HPDE6-E6E7 (cell line): ENCODE results near the gene AGAP9.
"Not testable (repeated sequence)": the region's sequence is repeated elsewhere in the genome, so short reads cannot be mapped to it uniquely, and the experiment has no call there.

ENCODE experiments used
- DNase-seq: peaks from one replicate; pipeline ENCODE4 v3.0.0; 2011; ENCODE audit warnings: missing footprints; ENCODE audit errors: extremely low spot score

The AGAP9 gene

GRCh38 chr10:47485943-47486342 is 37.5 kb downstream of the AGAP9 start:
- DNase-seq, result not testable (repeated sequence)

DNA sequence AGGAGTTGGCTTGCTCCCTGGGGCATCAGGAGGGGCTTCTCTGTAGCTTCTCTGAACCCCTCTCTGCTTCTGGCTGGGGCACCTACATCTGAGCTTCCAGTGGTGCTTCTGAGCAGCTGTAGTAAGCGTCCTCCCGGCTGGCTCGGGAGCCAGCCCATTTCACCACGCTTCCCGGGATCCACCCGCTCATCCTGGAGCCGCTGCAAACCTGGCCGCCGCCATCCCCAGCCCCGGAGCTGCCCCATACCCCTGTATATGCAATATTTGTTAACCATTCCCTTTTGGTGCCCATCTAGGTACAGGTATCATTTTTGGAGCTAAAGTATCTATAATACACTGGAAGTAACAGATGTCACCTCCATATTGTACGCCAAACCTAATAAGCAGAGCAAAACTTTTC is 38.7 kb downstream of the AGAP9 start:
- DNase-seq, result not testable (repeated sequence)

GRCh38 chr10:47483923-47484322 is 39.5 kb downstream of the AGAP9 start, which contains the start of gene ANXA8:
TSS of gene ANXA8 (minus strand) at chr10:47484115. CDS start at chr10:47483933, 182 bp downstream.
- DNase-seq, result not testable (repeated sequence)

DNA sequence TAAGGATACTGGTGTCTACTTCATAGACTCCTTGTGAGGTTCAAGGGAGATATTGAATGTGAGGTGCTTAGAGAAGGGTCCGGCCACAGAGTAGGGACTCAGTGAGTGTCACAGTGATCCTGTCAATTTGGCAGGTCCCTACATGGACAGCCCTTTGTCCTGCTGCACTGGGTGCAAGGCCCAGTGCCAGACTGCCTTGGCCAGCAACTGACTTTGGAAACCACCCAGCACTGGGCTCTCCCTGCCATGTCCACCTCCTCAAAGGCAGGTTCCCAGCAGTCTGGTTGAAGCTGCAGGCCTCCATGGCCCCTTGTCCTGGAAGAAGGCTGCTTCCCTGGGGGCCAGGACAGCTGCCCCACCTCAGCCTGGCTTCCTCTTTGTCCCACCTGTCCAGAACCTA is 41.1 kb downstream of the AGAP9 start:
- DNase-seq, result not testable (repeated sequence)

DNA sequence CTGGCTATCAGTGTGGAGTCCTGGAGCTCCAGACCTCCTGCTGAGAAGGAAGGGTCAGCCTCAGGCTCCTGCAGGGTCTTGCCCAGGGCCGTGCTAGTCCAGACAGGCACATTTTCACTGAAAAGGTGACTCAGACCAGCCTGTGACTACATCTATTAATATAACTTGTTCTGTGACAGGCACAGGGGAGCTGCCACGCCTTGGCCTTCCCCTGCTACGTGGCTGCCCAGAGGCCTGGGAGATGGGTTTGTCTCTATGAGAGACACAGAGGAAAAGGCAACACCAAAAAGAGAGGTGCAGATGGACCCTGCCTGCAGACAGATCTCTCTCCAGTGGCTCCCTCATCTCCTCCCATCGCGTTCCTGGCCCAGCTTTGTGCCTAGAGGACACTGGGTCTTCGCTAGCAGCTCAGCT is 41.7 kb downstream of the AGAP9 start:
- DNase-seq, result not testable (repeated sequence)

DNA sequence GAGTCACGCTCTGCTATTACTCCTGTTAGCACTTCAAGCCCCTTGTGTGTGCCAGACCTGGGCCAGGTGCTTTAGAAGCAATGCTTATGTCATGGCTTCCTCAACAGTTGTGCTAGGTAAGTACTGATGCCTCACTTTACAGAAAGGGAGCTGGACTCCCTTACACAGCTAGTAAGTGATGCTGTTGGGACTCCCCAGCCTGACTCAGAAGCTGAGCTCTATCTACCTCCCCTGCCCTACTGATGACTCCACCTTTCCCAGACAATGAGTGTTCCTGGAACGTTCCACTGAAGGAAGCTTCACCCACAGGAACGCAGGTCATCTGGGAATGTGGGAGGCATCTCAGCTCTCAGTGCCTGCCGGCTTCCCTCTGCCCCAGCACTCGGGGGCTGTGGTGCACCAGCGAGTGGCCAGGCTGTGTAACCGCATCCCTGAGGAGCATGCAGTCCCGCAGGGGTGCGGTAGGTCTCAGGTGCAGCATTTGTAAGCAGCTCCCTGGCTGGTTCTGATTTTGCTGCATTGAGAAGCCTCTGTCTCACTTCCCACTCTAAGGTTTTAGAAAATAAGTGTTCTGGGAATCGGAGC is 42.2 kb downstream of the AGAP9 start:
- DNase-seq, result not testable (repeated sequence)

DNA sequence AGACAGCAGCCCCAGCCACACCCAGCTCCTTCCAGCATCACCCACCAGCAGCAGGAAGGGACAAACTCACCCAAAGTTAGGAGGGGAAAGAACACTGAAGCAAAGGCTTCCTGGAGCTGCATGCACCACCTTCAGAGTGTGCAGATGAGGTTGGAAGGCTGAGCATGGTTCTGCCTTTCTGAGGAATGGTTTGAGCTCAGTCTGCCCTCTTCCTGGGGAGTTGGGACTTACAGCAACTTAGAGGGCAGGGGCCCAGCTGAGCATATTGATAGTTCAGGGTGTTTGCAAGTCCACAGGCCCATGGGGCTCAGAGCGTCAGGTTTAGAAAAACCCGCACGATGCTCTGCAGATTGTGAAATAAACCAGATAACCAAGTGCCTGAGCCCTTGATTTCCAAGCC is 43.3 kb downstream of the AGAP9 start:
- not testable (repeated sequence) for DNase-seq

- not testable (repeated sequence) for DNase-seq
Observed at GRCh38 chr10:47478114-47478513, 45.3 kb downstream of the AGAP9 start.

DNA sequence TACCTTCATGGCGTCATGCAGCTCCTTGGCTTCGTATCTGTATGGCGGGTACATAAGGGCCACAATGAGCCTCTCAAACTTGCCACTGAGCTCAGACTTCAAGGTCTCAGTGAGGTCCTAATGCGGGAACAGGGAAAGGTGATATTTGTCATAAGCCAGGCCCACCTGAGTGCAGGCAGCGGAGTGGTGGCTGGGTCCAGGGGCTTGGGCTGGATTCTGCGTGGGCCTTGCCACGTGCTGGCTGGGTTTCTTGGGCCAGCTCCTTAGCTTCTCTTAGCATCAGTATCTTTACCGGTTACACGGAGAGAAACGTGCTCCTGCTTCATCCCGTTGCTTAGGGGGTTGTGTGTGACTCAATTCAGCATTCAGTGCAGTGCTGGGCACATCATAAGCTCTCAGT is 46.4 kb downstream of the AGAP9 start:
- not testable (repeated sequence) for DNase-seq

GRCh38 chr10:47475101-47475500 is 48.3 kb downstream of the AGAP9 start:
- not testable (repeated sequence) for DNase-seq

DNA sequence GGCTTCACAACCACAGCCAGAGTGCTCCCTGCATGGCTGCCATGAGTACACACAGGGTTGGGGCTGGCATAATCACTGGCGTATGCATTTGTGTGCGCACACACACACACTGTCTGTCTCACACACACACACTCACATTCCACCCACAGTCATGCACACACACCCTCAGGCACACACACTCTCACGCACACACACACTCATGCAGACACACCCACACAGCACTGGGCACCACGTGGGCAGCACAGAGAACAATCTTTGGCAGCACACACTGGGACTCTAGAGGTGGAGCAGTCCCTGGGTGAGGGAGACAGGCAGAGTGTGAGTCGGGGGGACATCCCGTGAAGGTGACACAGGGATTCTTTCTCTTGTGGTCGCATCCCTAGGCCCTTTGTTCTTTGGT is 49.9 kb downstream of the AGAP9 start:
- not testable (repeated sequence) for DNase-seq

DNA sequence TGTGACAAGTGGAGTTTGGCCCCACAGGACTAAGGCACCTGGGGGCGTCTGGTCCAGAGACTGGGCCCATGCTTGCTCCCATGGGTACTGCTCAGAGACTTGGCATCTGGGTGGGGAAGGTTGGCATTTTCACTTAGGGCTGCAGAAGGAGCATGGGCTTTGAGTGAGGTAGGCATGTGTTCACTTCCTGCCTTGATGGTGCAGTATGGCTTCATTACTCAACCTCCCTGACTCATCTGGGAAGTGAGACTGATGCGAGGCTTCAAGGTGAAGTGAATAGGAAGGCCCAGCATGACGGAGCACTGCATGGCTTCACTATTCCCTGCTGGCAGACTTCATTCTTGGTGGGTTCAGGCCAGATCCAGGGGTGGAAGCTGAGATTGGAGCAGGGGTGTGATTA is 50.8 kb downstream of the AGAP9 start:
- not testable (repeated sequence) for DNase-seq

- not testable (repeated sequence) for DNase-seq
Observed at GRCh38 chr10:47472072-47472471, 51.4 kb downstream of the AGAP9 start.

GRCh38 chr10:47468731-47469528 is 54.5 kb downstream of the AGAP9 start:
- not testable (repeated sequence) for DNase-seq

DNA sequence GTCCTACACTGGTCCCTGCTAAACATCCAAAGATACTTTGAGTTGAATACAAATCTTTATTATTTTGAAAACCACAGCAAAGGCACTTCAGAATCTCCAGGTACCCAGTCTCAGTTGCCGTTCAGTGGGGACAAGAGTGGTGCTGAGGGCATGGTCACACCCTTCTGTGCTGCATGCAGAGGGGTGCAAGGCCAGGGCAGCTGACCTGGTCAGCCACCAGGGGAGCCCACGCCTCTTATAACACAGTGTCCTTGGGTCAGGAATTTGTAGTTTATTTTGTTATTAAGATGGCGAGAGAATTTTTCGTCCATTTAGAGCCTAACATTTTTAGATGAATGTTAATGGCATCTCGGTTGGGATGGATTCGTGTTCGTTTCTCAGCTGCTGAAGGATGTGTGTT is 55.5 kb downstream of the AGAP9 start:
- not testable (repeated sequence) for DNase-seq

GRCh38 chr10:47467458-47467857 is 56.0 kb downstream of the AGAP9 start:
- DNase-seq, result not testable (repeated sequence)

- not testable (repeated sequence) for DNase-seq
Observed at GRCh38 chr10:47465216-47465917, 58.1 kb downstream of the AGAP9 start.

DNA sequence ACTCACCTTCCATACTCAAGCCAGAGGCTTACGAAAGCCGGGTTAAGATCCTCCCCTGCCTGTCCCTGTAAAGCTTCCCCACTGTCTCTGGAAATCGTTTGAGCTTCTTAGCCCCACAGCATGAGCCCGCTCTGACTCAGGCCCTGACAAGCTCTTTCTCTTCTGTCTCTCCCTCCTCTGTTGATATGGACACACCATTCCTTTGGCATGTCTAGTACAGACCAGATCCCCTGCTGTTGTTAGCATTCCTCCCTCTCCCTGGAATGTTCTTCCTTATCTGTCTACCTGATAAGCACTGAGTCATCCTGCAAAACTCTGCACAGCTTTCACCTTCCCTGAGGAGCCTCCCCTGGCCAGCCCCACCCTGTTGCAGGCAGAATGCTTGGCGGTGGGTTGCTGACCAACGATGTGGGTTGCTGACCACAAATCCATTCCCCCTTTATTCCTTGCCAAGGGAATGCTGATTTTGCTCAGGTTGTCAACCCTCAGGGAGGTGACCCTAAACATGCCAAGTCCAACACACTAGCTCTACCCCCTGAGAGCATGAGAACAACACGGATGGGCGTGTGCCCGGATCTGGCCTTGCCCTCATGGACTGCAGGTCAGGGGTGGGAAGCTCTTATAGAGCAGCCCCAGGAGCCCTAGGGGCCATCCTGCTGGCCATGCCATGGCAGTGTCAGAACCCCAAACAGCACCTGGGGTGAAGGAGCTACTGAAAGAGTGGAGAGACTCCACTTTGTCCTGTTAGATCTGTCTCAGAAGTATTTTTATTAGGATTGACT is 60.7 kb downstream of the AGAP9 start:
- DNase-seq, result not testable (repeated sequence)

DNA sequence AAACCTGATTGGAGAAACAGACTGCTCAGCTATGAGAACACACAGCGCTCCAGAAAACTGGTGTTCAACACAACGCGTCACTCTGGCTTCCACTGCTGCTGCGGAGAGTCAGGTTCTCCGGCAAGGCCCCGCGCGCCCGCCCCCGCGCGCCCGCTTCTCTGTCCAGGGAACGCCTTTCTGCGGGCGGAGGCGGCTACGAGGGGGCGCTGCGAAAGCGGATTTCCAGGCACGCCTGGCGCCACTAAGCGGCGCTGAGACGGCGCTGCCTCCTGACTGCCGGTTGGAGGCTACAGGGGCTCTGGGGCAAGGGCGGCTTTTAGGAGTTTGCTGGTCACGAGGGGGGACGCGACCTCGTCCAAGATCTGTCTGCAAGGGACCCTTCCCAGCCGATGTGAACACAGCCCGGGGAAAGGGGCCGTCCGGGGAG is 62.2 kb downstream of the AGAP9 start:
- not testable (repeated sequence) for DNase-seq

DNA sequence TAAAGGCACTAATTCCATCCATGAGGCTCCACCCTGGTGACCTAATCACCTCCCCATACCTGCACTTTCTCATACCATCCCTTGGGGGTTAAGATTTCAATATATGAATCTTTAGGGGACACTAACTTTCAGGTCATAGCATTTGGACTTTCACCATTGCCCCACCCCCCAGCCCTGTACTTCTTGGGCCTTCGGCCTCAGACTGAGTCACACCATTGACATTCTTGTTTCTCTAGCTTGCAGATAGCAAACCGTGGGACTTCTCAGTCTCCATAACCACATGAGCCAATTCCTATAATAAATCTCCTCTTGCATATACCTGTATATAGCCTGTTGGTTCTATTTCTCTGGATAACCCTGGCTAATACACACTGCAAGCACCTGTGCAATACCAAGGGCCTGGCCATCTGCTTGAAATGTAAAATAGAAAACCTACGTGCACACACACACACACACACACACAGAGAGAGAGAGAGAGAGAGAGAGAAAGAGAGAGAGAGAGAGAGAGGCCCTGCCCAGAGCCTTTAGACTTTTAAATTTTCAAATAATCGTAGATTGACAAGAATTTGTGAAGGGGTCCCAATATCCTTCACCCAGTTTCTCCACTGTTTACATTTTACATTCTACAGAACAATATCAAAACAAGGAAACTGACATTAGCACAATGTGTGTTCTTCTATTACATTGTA is 64.8 kb downstream of the AGAP9 start:
- no peak for DNase-seq

- no peak for DNase-seq
Observed at GRCh38 chr10:47457826-47458225, 65.6 kb downstream of the AGAP9 start.
